NT2/D1 (cell line): ENCODE results near the gene PACC1.

Source experiments
- SUZ12 ChIP-seq: IDR thresholded peaks from 2 replicates; pipeline ENCODE4 v1.6.1; 2011; ENCODE audit not compliant: insufficient read length, insufficient read depth; ENCODE audit errors: extremely low read depth
- YY1 ChIP-seq: IDR thresholded peaks from 2 replicates; pipeline ENCODE4 v1.6.1; 2011; ENCODE audit not compliant: insufficient read length, insufficient read depth
- ZNF274 ChIP-seq: IDR thresholded peaks from 2 replicates; pipeline ENCODE4 v1.6.1; 2011; ENCODE audit warnings: mild to moderate bottlenecking, low read depth, low read length

- no peak for TF ChIP-seq ZNF274
- TF ChIP-seq YY1 = no peak
- TF ChIP-seq SUZ12 = no peak
Observed at GRCh38 chr1:212351588-212352362, 62.9 kb downstream of the PACC1 start.
